ENCODE data around the gene EVI2B. TPM values are rescaled to one million over a fixed set of nuclear protein-coding genes. Genes with fewer than 3 reads are reported as not detected.
"Not testable (repeated sequence)": the region's sequence is repeated elsewhere in the genome, so short reads cannot be mapped to it uniquely, and the experiment has no call there.

EVI2B gene
- total RNA-seq, 1 donor from 2014 or later, result 0.52 TPM

DNA sequence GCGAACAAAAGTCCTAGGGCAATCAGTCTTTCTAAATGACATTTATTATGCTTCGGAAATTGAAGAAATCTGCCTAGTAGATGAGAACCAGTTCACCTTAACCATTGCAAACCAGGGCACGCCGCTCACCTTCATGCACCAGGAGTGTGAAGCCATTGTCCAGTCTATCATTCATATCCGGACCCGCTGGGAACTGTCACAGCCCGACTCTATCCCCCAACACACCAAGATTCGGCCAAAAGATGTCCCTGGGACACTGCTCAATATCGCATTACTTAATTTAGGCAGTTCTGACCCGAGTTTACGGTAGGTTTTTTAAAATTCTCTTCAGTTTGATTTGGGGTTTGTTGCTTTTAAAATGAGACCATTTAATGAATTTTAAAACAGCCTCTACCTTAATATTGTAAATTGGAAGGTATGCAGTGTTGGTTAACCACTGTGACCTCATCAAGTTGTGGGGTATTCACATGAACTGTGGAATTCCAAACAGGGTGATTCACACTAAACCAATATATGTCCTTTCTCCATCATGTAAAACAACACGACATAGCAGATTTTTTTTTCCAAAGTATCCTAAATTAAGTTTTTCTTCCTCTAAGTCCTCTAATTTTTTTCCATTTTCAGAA, 13.8 kb upstream of the EVI2B start:
- Histone ChIP-seq H3K9ac (ENCODE audit: low read depth in 1 of 3, low read length in 3 of 3) (no peak overlapping the region), H3K4me1 (ENCODE audit: control insufficient read depth in 3 of 3, insufficient read depth in 3 of 3, low read length in 3 of 3) (no peaks in the 10 kb centered on the region)

DNA sequence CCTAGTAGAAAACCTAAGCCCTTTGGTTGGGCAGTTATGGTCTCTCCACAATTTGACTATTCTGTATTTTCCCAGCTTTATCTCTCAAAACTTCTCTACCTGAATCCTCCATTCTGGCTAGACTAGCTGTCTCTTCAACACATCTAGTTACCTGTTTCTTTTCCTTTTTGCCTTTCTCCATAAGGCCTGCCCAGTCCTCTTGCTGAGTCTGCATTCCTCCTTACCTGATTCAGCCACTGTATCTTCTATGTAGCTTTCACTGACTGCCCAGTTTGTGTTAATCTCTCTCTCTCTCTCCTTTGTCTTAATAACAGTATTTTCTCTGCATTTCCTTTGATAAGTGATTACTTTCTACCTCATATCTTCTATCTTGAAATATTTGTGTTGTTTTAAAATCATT, 9.7 kb upstream of the EVI2B start:
- Histone ChIP-seq H3K9ac (ENCODE audit: low read depth in 1 of 3, low read length in 3 of 3) (no peak overlapping the region), H3K4me3 (ENCODE audit: low read length in 3 of 3) (no peak overlapping the region), H3K27ac (ENCODE audit: low read depth, low read length) (no peak overlapping the region)

More for the DNA sequence above, 13.8 kb upstream of the EVI2B start:
- no peak overlapping the region for H3K4me3 ChIP-seq (ENCODE audit: low read length in 3 of 3)
- H3K36me3 ChIP-seq (ENCODE audit: control insufficient read depth in 3 of 3, insufficient read depth in 3 of 3, low read length in 3 of 3), result peaks cover 3 to 18% (median 10%) of the 10 kb centered on the region in 3 donors
- H3K27me3 ChIP-seq (ENCODE audit: control insufficient read depth in 3 of 3, insufficient read depth in 3 of 3, low read length in 3 of 3), result no peaks in the 10 kb centered on the region
- H3K9me3 ChIP-seq (ENCODE audit: control insufficient read depth in 3 of 3, low read length in 3 of 3), result no peaks in the 10 kb centered on the region
- no peak overlapping the region for H3K27ac ChIP-seq (ENCODE audit: low read depth, low read length)

DNA sequence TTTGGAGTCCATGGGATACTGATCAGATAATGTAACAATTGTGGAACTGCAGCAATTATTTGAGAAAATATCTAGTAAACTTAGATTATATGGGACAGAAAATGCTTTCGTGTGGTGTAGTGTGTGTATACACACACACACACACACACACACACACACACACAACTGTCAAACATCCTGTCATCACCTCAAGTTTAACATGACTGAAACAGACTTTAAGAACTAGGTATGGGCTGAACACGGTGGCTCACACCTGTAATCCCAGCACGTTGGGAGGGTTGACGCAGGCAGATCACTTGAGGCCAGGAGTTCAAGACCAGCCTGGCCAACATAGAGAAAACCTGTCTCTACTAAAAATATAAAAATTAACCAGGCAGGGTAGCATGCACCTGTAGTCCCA, 8.1 kb upstream of the EVI2B start:
- no peaks in the 10 kb centered on the region for H3K9me3 ChIP-seq (ENCODE audit: control insufficient read depth in 3 of 3, low read length in 3 of 3)
- no peaks in the 10 kb centered on the region for H3K27me3 ChIP-seq (ENCODE audit: control insufficient read depth in 3 of 3, insufficient read depth in 3 of 3, low read length in 3 of 3)
- no peak overlapping the region for H3K27ac ChIP-seq (ENCODE audit: low read depth, low read length)
- no peaks in the 10 kb centered on the region for H3K4me1 ChIP-seq (ENCODE audit: control insufficient read depth in 3 of 3, insufficient read depth in 3 of 3, low read length in 3 of 3)
- no peak overlapping the region for H3K4me3 ChIP-seq (ENCODE audit: low read length in 3 of 3)
- H3K9ac ChIP-seq (ENCODE audit: low read depth in 1 of 3, low read length in 3 of 3), result no peak overlapping the region
- peaks cover 3 to 7% (median 5%) of the 10 kb centered on the region in 3 donors for H3K36me3 ChIP-seq (ENCODE audit: control insufficient read depth in 3 of 3, insufficient read depth in 3 of 3, low read length in 3 of 3)

More for the DNA sequence above, 9.7 kb upstream of the EVI2B start:
- H3K36me3 ChIP-seq (ENCODE audit: control insufficient read depth in 3 of 3, insufficient read depth in 3 of 3, low read length in 3 of 3), result peaks cover 3 to 14% (median 10%) of the 10 kb centered on the region in 3 donors
- no peaks in the 10 kb centered on the region for H3K27me3 ChIP-seq (ENCODE audit: control insufficient read depth in 3 of 3, insufficient read depth in 3 of 3, low read length in 3 of 3)
- H3K9me3 ChIP-seq (ENCODE audit: control insufficient read depth in 3 of 3, low read length in 3 of 3), result no peaks in the 10 kb centered on the region
- H3K4me1 ChIP-seq (ENCODE audit: control insufficient read depth in 3 of 3, insufficient read depth in 3 of 3, low read length in 3 of 3), result no peaks in the 10 kb centered on the region

DNA sequence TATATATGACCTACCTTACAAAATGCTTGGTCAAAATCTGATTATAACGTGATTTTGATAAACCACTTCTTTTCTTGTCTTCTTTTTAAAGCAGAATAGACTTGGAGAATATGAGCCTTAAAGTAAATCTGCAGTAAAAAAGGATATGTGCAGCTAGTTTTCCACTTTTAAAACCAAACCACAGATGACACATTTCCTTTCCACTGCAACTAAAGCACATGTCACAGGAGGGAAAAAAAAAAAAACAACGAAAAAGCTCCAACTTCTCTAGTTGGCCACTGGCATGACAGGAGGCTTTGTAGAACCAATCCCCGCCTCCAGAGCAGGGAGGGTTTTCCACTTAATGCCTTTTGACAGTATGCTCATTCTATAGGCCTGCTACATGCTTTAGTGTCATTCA, 7.6 kb upstream of the EVI2B start, which contains the start of gene EVI2A:
TSS of gene EVI2A (minus strand) at position 142 of the 400 bp plus-strand sequence. CDS start 2,609 bp downstream, outside the sequence.
- Histone ChIP-seq H3K4me1 (ENCODE audit: control insufficient read depth in 3 of 3, insufficient read depth in 3 of 3, low read length in 3 of 3) (no peaks in the 10 kb centered on the region), H3K9ac (ENCODE audit: low read depth in 1 of 3, low read length in 3 of 3) (no peak within 1 kb of the TSS), H3K27ac (ENCODE audit: low read depth, low read length) (no peak within 1 kb of the TSS), H3K4me3 (ENCODE audit: low read length in 3 of 3) (no peak within 1 kb of the TSS), H3K27me3 (ENCODE audit: control insufficient read depth in 3 of 3, insufficient read depth in 3 of 3, low read length in 3 of 3) (no peaks in the 10 kb centered on the region), H3K36me3 (ENCODE audit: control insufficient read depth in 3 of 3, insufficient read depth in 3 of 3, low read length in 3 of 3) (peaks cover 3 to 6% (median 5%) of the 10 kb centered on the region in 3 donors), H3K9me3 (ENCODE audit: control insufficient read depth in 3 of 3, low read length in 3 of 3) (no peaks in the 10 kb centered on the region)

DNA sequence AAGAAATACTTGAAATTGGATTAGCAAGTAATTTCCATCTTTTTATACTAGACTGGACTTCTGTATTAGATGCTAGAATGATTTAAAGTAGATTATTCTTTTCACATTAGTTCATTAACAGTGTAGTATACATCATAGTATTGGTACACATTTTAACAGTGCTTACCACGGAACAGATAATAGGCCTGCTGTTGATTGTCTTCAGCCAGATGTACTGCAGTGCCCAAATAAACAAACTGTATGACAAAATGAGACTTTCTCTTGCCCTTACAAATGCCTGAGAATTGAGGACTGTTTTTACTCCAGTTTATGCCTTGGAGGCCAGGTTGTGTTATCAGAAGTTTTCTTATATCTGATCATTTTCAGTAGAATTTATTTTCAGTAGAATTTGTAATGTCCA, 6.9 kb upstream of the EVI2B start:
- Histone ChIP-seq H3K9ac (ENCODE audit: low read depth in 1 of 3, low read length in 3 of 3) (no peak overlapping the region), H3K36me3 (ENCODE audit: control insufficient read depth in 3 of 3, insufficient read depth in 3 of 3, low read length in 3 of 3) (peaks cover 0 to 1% (median under 1%) of the 10 kb centered on the region in 3 donors), H3K4me1 (ENCODE audit: control insufficient read depth in 3 of 3, insufficient read depth in 3 of 3, low read length in 3 of 3) (no peaks in the 10 kb centered on the region), H3K4me3 (ENCODE audit: low read length in 3 of 3) (no peak overlapping the region), H3K27me3 (ENCODE audit: control insufficient read depth in 3 of 3, insufficient read depth in 3 of 3, low read length in 3 of 3) (no peaks in the 10 kb centered on the region), H3K9me3 (ENCODE audit: control insufficient read depth in 3 of 3, low read length in 3 of 3) (no peaks in the 10 kb centered on the region), H3K27ac (ENCODE audit: low read depth, low read length) (no peak overlapping the region)

DNA sequence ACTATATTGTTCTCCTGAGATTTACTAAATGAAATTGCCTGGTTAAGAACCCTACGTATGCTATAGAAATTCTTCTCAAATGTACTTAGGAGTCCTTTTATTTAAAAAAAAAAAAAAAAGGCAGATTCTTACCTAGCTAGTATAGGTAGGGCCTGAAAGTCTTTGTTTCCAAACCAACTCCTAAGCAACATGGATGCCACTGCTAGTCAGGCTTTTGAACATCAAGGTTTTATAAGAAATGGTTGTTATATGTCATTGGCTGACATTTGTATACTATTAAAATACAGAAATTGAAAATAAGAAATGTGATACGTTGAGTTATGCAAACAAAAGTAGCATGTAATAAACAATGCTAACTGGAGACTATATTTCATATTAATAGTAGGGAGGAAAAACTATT, 6.4 kb upstream of the EVI2B start:
- Histone ChIP-seq H3K4me1 (ENCODE audit: control insufficient read depth in 3 of 3, insufficient read depth in 3 of 3, low read length in 3 of 3) (no peaks in the 10 kb centered on the region), H3K9ac (ENCODE audit: low read depth in 1 of 3, low read length in 3 of 3) (no peak overlapping the region), H3K27me3 (ENCODE audit: control insufficient read depth in 3 of 3, insufficient read depth in 3 of 3, low read length in 3 of 3) (no peaks in the 10 kb centered on the region), H3K36me3 (ENCODE audit: control insufficient read depth in 3 of 3, insufficient read depth in 3 of 3, low read length in 3 of 3) (no peaks in the 10 kb centered on the region), H3K4me3 (ENCODE audit: low read length in 3 of 3) (no peak overlapping the region), H3K9me3 (ENCODE audit: control insufficient read depth in 3 of 3, low read length in 3 of 3) (no peaks in the 10 kb centered on the region), H3K27ac (ENCODE audit: low read depth, low read length) (no peak overlapping the region)

DNA sequence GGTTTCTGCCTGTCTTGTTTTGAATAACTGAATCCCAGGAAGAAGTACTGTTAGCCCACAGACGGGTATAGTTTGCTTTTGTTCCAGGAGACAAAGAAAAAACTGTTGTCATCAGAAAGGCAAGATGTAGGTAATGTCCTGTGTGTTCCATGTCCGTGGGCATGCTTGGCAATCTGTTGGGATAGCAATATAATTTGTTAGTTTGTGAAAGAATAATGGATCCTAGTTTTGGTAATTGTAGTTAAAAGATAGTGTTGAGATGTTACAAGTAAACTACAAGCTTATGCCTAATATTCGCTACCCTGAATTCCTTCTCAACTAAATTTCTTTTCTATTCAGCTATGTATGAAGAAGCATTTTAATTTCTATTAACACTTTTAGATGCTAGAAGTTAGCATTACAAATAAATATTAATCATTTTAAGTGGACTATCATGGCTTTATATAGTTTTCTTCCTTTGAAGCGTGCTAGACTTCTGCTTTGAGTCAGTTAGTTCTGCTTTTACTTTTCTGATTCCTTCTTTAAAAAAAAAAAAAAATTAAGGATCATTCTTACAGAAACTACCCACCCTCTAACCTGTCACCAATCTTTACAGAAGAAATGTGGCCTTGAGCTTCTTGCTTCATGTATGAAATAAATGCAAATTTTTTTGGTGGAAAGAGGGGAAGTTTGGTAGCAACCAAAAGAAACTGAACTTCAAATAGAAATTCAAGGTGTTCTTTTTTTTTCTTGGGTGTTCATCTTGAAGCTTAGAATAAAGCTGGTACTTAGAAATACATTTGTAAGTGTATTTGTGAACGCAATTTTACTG, 5.2 kb upstream of the EVI2B start:
- Histone ChIP-seq H3K9ac (ENCODE audit: low read depth in 1 of 3, low read length in 3 of 3) (no peak overlapping the region), H3K4me1 (ENCODE audit: control insufficient read depth in 3 of 3, insufficient read depth in 3 of 3, low read length in 3 of 3) (no peaks in the 10 kb centered on the region), H3K9me3 (ENCODE audit: control insufficient read depth in 3 of 3, low read length in 3 of 3) (no peaks in the 10 kb centered on the region), H3K36me3 (ENCODE audit: control insufficient read depth in 3 of 3, insufficient read depth in 3 of 3, low read length in 3 of 3) (no peaks in the 10 kb centered on the region), H3K27me3 (ENCODE audit: control insufficient read depth in 3 of 3, insufficient read depth in 3 of 3, low read length in 3 of 3) (no peaks in the 10 kb centered on the region), H3K4me3 (ENCODE audit: low read length in 3 of 3) (peak overlapping the region in 1 of 3 donors; percentile 17), H3K27ac (ENCODE audit: low read depth, low read length) (peak overlapping the region; percentile 53)

DNA sequence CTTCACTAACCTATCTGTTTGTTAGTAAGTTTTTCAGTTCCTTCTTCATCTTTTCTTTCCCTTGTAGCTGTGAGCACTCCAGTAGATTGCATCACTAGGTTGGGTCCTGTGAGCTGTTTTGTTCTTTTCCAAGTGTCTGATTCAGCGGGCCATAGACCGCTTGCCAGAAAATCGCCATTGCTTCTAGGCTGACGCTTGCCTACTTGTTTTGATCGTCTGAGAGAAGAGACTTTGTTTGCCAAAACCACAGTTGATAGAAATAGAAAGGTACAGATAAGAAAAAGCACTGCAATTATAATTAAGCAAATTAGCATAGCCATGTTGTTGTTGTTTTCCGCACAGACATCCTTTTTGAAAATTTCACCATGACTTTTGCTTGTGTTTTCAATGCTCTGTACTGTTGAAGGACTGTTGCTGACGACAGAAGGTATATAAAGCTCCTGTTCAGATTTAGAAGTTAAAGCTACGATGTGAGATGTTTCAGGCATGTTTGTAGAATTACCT, 4.5 kb upstream of the EVI2B start:
- Histone ChIP-seq H3K9me3 (ENCODE audit: control insufficient read depth in 3 of 3, low read length in 3 of 3) (no peaks in the 10 kb centered on the region), H3K27me3 (ENCODE audit: control insufficient read depth in 3 of 3, insufficient read depth in 3 of 3, low read length in 3 of 3) (no peaks in the 10 kb centered on the region), H3K4me1 (ENCODE audit: control insufficient read depth in 3 of 3, insufficient read depth in 3 of 3, low read length in 3 of 3) (no peaks in the 10 kb centered on the region), H3K4me3 (ENCODE audit: low read length in 3 of 3) (peak overlapping the region in 1 of 3 donors; percentile 17), H3K27ac (ENCODE audit: low read depth, low read length) (peak overlapping the region; percentile 53), H3K36me3 (ENCODE audit: control insufficient read depth in 3 of 3, insufficient read depth in 3 of 3, low read length in 3 of 3) (no peaks in the 10 kb centered on the region), H3K9ac (ENCODE audit: low read depth in 1 of 3, low read length in 3 of 3) (no peak overlapping the region)

DNA sequence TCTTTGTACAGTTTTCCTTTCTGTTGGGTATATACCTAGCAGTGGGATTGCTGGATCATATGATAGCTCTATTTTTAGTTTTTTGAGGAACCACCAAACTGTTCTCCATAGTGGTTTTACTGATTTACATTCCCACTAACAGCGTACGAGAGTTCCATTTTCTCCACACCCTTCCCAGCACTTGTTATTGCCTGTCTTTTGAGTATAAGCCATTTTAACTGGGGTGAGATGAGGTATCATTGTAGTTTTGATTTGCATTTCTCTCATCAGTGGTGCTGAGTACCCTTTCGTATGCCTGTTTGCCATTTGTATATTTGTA, 887 bp upstream of the EVI2B start:
- H3K4me3 ChIP-seq (ENCODE audit: low read length in 3 of 3), result no peak overlapping the region
- H3K27ac ChIP-seq (ENCODE audit: low read depth, low read length), result no peak overlapping the region
- H3K9ac ChIP-seq (ENCODE audit: low read depth in 1 of 3, low read length in 3 of 3), result no peak overlapping the region

DNA sequence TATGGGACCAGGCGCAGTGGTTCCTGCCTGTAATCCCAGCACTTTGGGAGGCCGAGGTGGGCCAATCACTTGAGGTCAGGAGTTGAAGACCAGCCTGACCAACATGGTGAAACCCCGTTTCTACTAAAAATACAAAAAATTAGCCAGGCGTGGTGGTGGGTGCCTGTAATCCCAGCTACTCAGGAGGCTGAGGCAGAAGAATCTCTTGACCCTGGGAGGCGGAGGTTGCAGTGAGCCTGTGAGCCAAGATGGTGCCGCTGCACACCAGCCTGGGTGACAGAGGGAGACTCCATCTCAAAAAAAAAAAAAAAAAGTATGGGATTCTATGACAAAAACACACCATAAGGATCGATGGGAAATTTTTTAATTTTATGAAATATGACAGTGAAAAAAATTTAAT, 1.6 kb downstream of the EVI2B start:
- not testable (repeated sequence) for H3K27me3 ChIP-seq (ENCODE audit: control insufficient read depth in 3 of 3, insufficient read depth in 3 of 3, low read length in 3 of 3); H3K9ac ChIP-seq (ENCODE audit: low read depth in 1 of 3, low read length in 3 of 3); H3K36me3 ChIP-seq (ENCODE audit: control insufficient read depth in 3 of 3, insufficient read depth in 3 of 3, low read length in 3 of 3); H3K4me1 ChIP-seq (ENCODE audit: control insufficient read depth in 3 of 3, insufficient read depth in 3 of 3, low read length in 3 of 3); H3K9me3 ChIP-seq (ENCODE audit: control insufficient read depth in 3 of 3, low read length in 3 of 3); H3K27ac ChIP-seq (ENCODE audit: low read depth, low read length); H3K4me3 ChIP-seq (ENCODE audit: low read length in 3 of 3)

More for the DNA sequence above, 887 bp upstream of the EVI2B start:
- H3K4me1 ChIP-seq (ENCODE audit: control insufficient read depth in 3 of 3, insufficient read depth in 3 of 3, low read length in 3 of 3), result no peaks in the 10 kb centered on the region
- no peaks in the 10 kb centered on the region for H3K9me3 ChIP-seq (ENCODE audit: control insufficient read depth in 3 of 3, low read length in 3 of 3)
- no peaks in the 10 kb centered on the region for H3K27me3 ChIP-seq (ENCODE audit: control insufficient read depth in 3 of 3, insufficient read depth in 3 of 3, low read length in 3 of 3)
- no peaks in the 10 kb centered on the region for H3K36me3 ChIP-seq (ENCODE audit: control insufficient read depth in 3 of 3, insufficient read depth in 3 of 3, low read length in 3 of 3)
